ENCODE data around the gene SCUBE1.

SCUBE1 gene

DNA sequence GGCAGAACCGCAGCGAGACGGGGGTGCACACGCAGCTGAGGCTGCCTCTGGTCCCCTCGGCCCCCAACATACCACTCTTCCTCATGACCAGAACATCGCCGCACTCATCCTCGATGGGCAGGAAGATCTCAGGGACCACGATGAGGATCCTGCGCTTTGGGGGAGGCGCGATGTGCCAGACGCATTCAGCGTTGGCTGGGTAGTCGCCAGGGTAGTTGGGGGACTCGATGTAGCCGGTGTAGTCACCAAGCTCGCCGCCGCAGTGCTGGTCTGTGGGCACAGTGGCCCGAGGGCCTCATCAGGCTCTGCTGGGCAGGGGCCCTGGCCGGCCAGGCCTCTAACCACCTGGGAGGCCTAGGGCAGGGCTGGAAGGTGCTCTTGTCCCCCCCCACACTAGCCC is 133.2 kb downstream of the SCUBE1 start:
- DNase-seq: no peak

DNA sequence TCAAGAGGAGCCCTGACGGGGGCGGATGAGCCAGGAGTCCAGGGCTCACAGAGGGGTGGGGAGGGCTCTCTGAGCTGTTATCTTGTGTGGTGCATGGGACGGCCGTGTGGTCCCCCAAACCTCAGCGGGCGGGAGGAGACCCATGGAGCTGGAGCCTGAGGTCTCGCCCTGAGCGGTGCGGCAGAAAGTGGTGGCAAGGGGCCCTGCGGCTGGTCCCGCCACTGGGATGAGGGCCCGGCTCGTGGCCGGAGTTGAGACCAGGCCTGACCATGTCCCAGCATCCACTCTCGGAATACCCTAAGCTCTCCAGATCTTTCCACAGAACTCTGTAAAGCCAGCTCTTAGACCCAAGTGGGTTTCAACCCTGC is 133.7 kb downstream of the SCUBE1 start:
- no peak for DNase-seq

DNA sequence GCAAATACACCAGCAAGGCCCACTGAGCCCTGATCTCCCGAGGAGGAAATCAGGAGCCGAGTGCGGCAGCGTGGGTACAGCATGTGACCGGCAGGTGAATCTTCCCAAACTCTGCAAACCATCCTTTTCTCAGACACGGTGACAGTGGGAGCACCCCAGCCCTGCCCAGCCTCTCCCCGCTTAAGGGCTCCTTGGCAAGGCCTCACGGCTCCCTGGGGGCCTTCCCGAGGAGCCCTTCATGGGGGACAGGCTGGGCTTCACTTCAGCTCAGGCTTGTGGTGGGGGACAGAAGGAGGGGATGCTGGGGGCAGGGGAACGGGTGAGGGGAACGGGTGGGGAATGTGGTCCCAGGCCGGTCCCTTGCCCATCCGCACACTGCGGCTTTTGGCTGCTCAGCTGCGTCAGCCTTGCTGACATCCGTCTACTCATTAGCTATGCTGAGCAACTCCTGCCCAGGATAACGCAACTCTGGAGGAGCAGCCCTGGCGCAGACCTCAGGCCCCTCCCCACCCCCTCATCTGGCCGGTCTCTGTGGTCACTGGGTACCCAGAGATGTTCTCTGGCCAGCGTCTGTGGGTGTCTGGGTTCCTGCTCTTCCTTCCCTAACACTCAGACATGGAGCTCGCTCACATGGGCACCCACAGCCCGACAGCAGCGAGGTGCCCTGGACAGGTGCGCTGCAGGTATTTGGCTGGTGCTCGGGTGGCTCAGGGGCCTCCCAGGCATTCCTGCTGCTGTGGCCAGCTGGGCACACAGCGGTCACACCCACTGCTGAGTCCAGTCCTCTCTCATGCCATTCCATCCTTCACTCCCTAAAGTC is 134.3 kb downstream of the SCUBE1 start:
- no peak for DNase-seq

DNA sequence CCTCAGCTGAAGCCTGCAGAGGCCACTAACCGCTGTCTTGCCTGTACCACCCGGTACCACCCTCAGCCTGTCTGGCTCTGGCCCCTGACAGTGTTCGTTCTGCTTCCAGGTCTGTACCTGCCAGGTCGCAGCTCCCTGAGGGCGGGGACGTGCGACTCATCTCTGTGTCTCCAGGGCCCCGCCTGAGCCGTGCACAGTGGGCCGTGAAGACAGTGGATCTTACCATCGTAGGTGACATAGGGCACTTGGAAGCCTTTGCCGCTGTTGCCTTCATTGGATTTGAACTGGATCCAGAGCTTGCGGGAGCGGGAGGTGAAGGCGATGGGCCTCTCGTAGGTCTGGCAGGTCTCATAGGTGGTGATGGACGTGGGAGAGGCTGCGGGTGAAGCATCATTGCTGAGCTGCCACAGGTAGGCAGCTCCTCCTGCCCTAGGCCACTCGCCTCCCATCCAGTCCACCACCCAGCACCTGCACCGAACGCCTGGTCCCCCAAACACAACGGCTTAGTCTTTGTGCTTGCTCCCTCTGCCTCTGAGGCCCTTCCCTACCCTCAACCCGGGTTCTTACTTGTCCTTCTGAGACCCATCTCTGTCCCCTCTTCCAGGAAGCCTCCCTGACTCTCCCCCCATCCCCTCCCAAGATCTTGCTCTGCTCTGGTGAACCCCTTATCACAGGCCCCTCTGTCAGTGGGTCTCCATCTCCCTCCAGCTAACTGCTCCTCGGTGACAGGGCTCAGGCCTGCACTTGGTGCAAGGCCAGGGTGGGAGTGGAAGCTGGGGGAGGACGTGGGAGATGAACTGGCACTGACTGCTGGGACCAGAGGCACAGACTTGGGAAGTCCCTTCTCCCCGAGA is 135.1 kb downstream of the SCUBE1 start:
- DNase-seq: no peak

DNA sequence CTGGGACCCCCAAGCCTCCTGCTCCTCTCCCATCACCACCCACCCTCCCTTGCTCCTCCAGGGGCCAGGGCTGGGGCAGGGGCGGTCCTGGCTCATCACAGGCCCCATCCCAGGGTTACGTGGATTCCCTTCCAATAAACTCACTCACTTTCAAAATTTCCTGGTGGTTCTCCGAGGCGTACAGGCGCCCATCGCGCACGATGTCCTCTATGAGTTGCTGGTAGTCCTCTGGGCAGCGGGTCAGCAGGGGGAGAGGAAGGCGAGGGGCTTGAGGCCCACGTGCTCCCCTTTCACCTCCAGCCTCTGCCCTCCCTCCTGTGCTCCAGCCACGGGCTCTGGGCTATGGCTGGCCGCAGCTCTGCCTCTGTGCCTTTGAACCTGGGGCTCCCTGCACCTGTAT is 135.8 kb downstream of the SCUBE1 start:
- DNase-seq: no peak

DNA sequence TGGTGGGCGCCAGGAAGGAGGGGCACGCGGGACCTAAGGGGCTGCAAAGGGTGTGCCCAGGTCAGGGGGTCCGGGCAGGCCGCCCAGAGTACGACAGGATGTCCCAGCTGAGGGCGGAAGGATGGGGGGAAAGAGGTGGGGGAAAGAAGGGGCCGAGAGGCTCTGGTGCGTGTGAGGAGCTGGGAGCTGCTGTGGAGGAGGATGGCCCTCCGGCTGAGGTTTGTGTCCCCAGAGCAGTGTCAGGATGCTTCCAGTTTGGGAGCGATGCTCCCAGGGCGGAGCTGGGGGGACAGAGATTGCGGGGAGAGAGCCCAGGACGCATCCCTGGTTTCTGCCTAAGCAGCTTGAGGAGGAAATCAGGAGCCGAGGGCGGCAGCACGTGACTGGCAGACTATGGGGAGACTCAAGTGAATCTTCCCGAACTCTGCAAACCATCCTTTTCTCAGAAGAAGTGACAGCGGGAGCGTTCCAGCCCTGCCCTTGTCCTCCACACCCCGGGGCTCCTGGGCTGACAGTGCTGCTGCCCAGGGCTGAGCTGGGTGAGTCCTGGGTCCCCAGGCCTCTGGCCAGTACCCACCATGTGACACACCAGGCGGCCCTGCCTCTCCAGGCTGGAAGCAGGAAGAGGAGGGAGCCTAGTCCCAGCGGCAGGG is 136.5 kb downstream of the SCUBE1 start:
- no peak for DNase-seq

DNA sequence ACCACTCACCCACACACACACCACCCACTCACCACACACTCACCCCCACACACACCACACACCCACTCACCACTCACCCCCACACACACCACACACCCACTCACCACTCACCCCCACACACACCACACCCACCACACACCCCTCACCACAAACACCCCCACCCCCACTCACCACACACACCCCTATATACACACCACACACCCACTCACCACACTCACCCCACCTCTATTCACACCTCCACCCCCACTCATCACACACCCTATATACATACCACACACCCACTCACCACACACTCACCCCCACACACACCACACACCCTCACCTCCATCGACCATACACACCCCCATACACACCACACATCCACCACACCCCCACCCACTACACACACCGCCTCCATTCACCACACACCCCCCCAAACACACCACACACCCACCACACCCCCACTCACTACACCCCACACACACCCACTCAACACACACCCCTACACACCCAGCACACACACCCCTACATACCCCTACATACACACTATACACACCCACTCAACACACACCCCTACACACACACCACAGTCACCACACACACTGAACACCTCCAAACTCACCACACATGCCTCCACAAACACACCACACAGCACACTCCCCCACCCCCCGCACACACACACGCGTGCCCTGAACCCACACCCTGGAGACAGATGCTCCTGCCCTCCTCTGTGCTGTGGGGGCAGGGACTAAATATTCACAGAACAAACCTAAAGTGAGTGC is 137.2 kb downstream of the SCUBE1 start:
- no peak for DNase-seq

DNA sequence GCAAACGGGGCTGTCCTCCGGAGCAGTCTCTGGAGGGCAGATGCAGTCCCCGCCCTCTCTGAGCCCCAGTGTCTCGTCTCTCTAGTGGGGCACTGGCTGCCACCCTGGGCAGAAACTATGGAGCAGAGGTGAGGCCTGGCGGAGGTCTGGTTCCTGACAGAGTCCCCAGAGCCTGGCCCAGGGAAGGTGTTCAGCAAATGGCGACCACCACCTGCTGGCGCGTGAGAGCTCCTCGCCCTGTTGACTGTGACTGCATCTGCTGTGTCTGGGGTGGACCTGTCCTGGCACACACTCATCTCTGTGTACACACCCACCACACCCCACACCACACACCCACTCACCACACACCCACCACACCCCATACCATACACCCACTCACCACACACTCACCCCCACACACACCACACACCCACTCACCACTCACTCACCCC is 137.9 kb downstream of the SCUBE1 start:
- DNase-seq: no peak

DNA sequence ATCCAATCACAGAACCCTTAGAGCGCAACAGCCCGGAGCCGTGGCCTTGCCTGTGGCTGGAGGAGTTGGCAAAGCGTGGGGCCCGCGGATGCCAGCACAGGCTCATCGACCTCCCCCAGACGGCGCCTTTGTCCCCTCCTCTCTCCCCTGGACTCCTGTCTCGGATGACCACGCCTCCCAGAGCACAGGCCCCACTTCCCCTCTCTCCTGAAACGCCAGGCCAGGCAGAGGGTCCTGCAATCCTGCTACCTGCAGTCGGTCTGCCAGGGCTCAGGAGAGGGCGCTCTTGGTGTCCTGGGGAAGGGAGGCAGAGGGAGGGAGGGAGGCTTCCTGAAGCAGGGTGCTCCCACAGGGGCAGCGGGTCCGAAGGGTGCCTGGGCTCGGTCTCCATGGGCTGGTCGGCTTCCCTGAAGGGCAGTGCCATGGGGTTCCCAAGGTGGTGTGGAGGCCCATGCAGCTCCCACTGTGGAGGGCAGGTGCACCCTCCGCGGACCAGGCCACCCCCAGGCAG is 139.6 kb downstream of the SCUBE1 start:
- DNase-seq: no peak

DNA sequence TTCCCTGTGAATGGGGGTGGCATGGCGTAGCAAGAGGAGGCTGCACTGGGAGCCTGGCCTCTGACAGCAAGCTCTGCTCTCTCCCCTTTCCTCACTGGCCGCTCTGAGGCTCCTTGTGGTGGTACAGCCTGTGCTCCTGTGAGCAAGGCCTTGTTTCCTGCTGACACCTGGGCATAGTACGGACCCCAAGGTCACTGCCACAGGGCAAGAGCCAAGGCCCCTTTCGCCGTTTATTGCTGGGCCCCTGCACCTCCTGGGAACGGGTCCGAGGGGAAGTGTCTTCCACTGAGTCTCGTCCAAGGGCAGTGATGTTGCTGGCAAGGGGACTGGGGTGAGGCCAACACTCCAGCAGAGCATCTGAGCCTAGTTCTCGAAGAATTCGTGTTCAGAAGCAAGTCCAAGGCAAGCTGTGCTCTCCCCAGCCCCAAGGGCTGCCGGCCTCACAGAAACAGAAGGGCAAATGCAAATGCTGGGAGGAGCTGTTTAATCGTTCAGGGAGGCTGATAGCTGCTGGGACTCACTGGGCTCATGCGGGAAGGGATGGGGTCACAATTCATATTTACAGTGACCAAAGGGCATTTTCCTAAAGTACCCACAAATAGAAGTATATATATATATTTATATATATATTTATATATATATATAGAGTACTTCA is 140.3 kb downstream of the SCUBE1 start:
- DNase-seq: no peak

DNA sequence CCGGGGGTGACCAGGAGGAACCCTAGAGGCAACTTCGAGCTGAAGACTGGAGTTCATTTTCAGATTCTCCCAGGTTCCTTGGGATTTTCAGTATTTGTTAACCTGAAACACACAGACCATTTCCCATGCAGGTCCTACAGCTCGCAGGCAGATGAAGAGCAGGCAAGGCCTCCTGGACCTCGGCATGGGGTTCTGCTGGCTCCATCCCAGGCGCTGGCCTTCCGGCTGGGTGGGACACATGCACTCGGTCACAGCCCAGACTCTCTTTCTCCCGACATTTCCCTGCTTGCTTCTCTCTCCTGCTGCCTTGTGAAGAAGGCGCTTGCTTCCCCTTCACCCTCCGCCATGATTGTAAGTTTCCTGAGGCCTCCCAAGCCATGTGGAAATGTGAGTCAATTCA is 140.8 kb downstream of the SCUBE1 start:
- DNase-seq: no peak

DNA sequence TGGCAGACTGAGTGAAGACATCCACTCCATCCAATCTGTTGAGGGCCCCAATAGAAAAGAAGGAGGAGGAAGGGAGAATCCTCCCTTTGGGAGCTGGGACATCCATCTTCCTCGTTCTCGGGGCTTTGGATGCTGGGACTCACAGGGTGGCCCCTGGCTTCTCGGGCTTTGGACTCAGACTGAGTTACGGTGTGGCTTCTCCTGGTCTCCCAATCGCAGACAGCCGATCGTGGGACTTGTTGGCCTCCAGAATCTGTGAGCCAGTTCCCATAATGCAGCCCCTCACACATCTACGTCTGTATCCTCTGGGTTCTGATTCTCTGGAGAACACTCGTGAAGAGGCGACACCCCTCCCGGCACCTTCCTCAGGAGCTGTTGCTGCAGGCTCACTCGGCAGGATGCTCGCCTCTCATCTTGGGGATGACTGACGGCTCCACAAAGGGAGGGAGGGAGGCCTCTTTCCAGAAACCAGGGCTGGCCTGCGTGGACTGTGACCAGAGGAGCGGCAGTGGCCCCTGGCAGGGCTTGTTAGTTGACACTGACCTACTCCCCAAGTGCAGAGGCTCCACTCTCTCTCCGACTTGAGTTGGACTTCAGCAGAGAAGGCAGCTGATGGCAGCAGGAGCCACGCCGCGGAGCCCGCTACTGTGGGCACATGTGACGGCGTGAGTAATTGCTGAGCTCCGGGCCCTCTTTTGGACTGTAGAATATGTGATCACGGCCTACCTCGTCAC is 141.5 kb downstream of the SCUBE1 start:
- DNase-seq: no peak

DNA sequence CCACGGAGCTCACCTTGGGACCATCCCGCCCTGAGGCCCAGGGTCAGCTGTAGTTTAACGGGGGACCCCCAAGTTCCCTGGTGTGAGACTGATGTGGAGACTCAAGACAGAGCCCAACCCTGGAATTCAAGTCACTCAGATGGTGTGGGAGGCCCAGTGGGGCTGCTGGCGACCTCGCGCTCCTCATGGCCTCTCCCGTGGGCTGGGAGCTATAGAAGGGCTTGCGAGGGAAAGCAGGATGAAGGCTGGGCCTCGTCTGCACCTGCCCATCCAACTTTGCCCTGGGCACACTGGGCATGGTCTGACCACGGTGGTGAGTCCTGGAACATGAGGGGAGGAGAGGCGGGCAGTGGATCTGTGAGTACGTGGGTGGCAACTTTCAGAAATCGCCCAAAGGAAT is 142.6 kb downstream of the SCUBE1 start:
- DNase-seq: no peak

DNA sequence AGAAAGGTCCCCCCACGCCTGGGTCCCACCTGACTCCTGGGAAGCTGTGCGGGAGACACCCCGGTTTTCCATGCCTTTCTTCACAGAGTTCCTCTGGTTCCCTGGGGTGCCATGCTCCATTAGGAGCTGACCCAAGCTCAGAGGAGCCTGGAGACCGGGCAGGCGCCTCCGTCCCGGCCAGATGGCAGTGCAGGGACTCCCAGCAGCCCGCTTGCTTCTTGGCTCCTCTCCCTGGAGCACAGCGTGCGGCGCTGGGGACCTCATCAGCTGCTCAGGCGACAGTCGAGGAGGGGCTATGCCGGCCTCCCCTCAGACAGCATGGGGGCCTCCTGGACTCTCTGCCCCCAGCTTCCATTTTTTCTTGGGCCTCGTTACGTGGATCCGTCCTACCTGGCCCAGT is 143.1 kb downstream of the SCUBE1 start:
- DNase-seq: no peak

DNA sequence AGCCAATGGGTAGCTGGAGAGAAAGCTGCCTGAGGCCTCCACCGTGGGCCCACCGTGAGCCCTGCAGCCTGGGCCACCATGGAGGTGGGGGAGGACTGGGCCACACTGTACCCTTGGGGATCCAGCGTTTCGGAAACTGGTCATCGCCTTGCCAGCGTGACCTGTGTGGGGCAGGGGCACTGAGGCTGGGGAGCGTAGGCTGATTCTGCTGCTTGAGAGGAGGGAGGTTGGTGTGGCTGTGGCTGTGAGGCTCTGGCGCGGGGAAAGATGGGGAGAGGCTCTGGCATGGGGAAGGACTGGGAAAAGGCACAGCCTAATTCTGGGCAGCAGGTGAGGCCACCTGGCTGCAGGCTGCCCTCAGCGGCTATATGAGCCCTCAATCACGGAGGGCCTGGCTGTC is 143.6 kb downstream of the SCUBE1 start:
- DNase-seq: no peak

DNA sequence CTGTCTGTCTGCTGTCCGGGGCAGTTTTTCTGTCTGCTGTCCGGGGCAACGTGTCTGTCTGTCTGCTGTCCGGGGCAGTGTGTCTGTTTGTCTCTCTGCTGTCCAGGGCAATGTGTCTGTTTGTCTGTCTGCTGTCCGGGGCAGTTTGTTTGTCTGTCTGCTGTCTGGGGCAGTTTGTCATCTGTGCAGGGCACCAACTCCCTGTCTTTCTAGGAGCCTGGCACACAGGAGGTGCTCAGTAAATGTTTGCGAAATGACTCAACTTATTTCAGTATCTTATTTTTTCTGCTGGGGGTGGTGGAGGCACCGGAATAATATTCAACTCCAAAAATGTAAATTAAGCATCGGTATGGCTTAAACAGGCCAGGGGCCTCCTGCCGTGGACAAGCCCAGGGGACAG is 144.2 kb downstream of the SCUBE1 start:
- no peak for DNase-seq

DNA sequence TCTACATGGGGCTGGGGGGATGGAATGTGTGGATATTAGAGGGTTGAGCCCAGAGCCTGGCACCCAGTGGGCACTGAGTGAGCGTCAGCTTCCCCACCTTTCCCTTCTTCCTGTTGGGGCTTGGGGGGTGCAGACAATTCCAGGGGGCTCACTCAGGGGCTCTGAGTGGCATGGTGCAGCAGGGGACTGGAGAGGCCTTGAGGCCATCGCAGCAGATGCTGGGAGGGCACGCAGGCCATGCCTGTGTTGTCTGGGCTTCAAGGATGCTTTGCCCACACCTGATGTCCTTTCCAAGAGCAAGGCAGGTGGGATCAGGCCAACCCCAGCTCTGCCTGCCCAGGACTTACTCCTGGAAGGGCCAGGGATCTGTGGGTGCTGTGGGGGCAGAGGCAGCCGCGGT is 145.0 kb downstream of the SCUBE1 start:
- DNase-seq: no peak

DNA sequence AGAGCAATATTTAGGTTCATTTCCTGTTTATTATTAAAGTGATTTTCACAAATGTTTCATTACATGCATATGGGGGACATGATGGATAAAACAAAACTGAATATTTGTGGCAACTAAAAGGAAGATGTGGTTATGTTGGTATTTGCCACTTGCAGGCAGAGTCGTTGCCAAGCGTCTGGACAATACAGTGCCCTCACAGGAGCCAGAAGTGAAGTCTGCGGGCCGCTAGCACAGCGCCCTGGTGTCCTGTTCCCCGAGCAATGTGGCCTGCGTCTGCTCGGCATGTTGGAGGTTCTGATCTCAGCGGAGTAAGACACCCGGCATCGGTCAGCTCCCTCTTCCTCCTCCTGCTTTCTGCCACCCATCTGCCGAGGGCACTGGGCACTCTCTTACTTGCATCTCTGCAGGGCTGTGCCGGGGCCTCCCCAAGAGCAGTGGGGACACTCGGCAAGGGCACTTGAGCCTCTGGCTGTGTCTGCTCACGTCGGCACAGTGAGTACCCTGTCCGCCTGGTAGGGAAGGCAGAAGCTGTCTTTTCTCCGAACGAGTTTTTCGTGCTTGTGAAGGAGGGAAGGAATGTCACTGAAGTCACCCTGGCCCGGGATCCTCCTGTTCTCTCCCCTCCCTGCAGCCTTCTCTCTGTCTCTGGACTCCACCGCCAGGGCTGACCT is 145.8 kb downstream of the SCUBE1 start:
- DNase-seq: no peak

DNA sequence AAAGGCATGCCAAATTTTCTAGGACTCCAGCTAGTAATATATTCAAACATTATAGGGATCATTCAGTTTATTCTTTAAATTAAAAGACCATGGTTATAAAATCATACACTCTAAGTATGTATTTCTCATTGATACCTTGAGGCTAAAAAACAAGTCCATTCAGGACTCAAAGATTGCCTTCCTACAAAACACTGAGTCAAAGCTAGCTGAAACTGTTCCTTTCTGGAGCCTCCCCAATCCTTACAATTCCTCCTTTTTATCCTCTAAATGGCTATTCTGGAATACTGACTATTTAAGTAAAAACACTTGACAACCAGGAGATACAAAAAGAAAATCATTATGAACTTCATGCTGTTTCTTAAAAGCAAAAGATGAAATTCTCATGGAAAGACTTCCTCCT is 151.3 kb downstream of the SCUBE1 start:
- no peak for DNase-seq

DNA sequence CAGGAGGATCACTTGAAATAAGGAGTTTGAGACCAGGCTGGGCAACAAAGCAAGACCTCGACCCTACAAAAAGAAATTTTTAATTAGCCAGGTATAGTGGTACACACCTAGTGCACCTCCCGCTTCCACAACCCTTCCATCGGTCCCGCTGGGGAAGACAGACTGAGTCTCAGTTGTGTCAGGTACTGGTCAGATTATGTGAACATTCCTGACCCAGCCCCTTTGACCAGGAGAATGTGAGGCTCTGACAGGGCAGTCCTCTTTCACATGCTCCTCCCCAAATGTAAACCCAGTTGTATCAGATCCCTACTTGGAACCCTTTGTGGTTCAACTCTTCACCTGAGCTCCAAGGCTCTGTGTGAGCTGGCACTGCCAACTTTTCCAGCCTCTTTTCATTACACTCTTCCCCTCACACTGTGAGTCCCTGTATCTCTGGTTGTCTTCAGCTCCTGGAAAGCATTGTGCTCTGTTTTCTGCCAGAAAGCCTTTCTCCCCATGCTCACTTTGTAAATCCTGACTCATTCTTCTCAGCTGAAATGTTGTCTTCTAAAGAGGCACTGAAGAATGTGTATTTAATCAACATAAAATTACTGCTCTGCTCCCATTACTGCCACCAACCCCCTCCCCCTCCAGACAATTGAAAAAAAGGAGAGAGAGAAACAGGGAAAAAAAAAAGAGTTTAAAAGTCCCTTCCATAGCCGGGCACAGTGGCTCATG is 154.2 kb downstream of the SCUBE1 start:
- no peak for DNase-seq

Measured in NCI-H2029 treated with DMSO at 0.1 percent for 48 hours (cell line).